Fibroblast of lung (primary cell): ENCODE results near the gene RABEPK.

Experiments
- CTCF ChIP-seq, 2 donors: IDR thresholded peaks in 1 of 2; conservative IDR thresholded peaks in 1 of 2; 1 replicate in 1 of 2; 2 replicates in 1 of 2; pipeline ENCODE4 v1.5.1; 2011 to 2012; ENCODE audit warnings: low read length in 2 of 2, control low read depth in 1 of 2, inconsistent platforms in 1 of 2, low read depth in 1 of 2, mild to moderate bottlenecking in 1 of 2
- EZH2 ChIP-seq: IDR thresholded peaks from 2 replicates; pipeline ENCODE4 v1.5.1; 2012; ENCODE audit warnings: low read length, control low read depth, mild to moderate bottlenecking; ENCODE audit errors: missing control alignments

GRCh38 chr9:125235804-125236519 is 35.6 kb downstream of the RABEPK start:
- no peak for TF ChIP-seq CTCF (conservative IDR thresholded peaks at IDR 0.05 in 1 of 2, IDR thresholded peaks at IDR 0.05 in 1 of 2; ENCODE audit: low read depth in 1 of 2, low read length in 2 of 2)
- no peak for TF ChIP-seq EZH2
